GM12801 (cell line): ENCODE results near the gene CIITA.

Experiments used
- TF ChIP-seq, protein P1 (sequence below): IDR thresholded peaks from one replicate; pipeline ENCODE4 v1.5.1; 2011; ENCODE audit warnings: control low read depth; ENCODE audit not compliant: insufficient read length; ENCODE audit errors: extremely low read depth

The CIITA gene

DNA sequence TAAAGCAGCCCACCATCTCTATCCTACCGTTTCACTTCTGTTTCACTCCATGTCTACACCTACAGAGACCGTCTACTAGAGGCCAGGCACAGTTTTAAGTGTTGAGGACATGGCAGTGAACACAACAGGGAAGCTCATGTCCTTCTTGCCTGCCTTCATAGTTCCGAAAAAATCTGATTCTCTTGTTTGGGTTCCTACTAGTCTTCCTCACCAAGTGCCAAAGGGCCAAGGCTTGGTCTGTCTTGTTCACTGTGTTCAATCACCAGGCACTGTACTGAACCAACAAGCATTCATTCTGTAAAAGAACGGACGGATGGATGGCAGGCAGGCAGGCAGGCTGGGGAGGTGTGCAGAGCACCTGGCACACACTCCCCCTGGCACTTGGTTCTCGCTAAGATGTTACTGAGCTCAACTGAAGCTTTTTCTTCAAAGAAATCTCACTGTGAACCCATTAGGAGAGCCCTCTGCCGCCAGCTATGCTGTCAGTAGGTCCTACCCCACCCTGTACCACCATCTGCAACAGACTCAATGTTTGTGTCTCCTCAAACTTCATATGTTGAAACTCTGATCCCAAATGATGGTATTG lies 62.7 kb downstream of the CIITA start:
- TF ChIP-seq, protein P1, sequence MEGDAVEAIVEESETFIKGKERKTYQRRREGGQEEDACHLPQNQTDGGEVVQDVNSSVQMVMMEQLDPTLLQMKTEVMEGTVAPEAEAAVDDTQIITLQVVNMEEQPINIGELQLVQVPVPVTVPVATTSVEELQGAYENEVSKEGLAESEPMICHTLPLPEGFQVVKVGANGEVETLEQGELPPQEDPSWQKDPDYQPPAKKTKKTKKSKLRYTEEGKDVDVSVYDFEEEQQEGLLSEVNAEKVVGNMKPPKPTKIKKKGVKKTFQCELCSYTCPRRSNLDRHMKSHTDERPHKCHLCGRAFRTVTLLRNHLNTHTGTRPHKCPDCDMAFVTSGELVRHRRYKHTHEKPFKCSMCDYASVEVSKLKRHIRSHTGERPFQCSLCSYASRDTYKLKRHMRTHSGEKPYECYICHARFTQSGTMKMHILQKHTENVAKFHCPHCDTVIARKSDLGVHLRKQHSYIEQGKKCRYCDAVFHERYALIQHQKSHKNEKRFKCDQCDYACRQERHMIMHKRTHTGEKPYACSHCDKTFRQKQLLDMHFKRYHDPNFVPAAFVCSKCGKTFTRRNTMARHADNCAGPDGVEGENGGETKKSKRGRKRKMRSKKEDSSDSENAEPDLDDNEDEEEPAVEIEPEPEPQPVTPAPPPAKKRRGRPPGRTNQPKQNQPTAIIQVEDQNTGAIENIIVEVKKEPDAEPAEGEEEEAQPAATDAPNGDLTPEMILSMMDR = no peak

GRCh38 chr16:10940501-10941079 lies 63.6 kb downstream of the CIITA start:
- TF ChIP-seq, protein P1 = no peak

GRCh38 chr16:10941127-10941933 lies 64.3 kb downstream of the CIITA start:
- TF ChIP-seq, protein P1 = no peak

GRCh38 chr16:10942352-10943063 lies 65.5 kb downstream of the CIITA start, which contains the start of gene DEXI:
Gene DEXI, minus strand, starts transcription at chr16:10942468. Its CDS starts 463 bp downstream, at chr16:10942005.
- TF ChIP-seq, protein P1 = no peak

- TF ChIP-seq, protein P1 = no peak
Observed at GRCh38 chr16:10943064-10943353, 66.0 kb downstream of the CIITA start.

- TF ChIP-seq, protein P1 = no peak
Observed at GRCh38 chr16:10944249-10945064, 67.5 kb downstream of the CIITA start, which contains the start of gene CLEC16A. Gene CLEC16A, plus strand, starts transcription at chr16:10944564. Its CDS starts 154 bp downstream, at chr16:10944718.
